ENCODE data around the gene PTPRN2.

PTPRN2 gene

DNA sequence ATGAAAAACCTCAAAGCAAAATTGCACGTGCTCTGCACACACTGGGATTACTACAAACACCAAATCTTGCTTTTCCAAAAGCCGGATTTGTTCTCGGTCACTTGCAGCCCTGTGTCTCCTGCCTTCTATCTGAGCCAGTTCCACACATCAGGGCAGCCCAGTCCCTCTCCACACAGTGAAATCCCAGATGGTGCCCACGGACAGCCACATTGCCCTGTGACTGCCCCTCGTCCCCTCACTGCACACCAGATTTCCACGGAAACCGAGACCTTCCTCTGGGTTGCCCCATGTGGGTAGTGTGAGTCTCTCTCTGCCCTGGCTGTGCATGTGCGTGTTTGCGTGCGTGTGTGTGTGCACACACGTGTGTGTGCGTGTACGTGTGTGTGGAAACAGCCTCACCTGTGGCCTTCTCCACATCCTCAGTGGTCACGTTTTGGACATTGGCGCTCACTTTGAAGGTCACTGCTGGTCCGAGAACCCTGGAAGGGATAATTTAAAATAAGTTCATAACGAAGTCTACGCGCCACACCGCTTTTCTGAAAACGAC lies 506.7 kb downstream of the PTPRN2 start:
- DNase-seq (ENCODE audit: low read depth in 4 of 4, low spot score in 1 of 4): no peak

DNA sequence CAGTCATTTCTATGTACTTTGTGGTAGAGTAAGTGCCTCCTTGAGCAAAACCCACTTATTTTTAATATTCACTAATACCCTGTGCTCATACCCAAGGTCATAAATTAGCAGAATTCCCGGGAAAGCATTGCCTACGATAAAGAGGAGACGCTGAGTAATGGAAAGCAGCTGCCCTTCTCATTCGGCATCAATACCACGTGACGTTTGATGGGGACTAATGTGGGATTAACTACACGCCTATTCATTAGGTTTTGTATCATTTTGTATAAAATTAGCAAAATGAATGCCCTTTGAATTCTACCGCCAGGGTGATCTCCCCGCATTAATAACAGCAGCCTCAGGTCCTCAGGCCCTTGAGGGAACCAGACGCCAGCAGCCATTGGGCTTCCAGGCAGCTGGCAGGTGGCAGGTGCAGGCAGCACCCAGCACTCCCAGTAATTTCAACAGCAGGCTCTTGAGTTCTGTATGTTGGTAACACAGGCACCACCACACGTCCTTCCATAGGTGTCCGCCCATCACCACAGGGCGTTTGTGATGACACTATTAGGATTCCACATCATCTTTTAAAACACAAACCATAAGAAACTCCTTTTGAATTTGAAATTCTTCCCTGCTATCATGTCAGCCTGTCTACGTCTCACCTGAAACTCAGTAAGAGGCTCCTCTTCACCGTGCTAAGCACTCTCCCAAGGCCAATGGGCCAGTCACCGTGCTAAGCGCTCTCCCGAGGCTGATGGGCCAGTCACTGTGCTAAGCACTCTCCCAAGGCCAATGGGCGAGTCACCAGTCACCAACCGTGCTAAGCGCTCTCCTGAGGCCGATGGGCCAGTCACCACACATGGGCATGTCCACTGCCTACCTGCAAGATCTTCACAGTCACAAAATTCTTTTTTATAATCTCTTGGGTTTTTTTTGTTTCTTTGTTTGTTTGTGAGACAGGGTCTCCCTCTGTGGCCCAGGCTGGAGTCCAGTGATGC lies 509.4 kb downstream of the PTPRN2 start:
- DNase-seq (ENCODE audit: low read depth in 4 of 4, low spot score in 1 of 4): no peak

DNA sequence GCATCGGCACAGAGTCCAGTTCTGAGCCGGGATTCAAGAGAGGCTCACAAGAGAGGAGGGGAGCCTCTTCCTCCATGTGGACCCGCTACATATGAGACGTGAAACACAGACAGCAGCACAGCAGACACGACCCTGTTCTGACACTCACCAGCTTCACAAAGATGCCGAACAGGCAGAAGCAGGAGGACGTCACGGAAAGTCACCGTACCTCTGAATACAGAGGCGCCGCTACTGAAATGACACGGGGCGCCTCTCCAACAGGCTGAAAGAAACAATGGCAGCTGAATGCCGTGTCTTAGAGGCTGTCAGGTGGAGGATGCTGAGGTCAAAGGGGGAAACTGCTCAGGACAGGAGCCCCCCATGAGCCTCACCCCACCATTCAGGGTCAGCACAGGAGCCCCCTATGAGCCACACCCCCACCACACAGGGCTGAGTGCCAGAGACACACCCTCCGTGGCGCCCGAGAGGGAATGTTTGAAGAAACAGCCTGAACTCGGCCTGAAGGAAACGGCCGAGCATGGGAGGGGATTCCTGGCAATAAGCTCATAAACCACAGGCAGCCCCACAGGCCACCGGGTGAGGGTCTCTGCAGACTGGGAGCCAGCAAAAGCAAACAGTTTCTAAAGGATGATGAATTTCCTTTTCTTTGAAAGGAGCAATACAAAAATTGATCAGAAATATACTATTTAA lies 510.3 kb downstream of the PTPRN2 start:
- no peak for DNase-seq (ENCODE audit: low read depth in 4 of 4, low spot score in 1 of 4)

DNA sequence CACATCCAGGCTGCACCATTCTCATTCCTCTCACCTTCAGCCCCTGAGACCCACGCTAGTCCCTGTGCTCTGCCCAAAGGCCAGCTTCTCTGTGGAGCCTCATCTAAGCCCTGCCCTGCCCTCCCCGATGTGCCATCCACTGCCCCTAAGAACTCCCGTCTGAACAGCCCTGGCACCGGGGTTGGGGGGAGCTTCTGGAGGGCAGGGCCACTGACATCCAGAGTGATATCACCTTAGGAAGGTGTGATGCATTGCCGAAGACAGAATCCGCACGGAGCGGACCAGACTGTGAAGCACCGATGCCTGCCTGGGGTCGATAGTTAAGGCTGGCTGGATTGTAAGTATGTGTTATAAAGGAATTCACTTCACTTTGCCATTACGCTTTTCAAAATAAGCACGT lies 511.0 kb downstream of the PTPRN2 start:
- DNase-seq (ENCODE audit: low read depth in 4 of 4, low spot score in 1 of 4): no peak

DNA sequence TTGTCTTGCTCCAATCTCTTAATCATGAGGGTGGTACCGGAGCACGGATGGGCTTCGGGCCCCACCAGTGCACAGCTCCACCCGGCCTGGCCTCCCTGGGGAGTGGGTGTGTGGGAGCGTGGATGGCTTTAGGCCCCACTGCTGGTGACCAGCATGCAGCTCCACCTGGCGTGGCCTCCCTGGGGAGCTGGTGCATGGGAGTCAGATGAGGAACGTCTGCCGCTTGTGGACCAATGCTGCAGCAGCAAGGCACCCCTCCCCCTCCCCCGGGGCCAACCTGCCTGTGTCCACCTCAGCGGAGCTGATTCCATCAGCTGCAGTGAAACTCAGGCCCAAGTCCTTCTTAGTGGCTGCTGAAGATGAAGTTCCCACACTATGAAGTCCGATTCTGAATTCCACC lies 511.4 kb downstream of the PTPRN2 start:
- DNase-seq (ENCODE audit: low read depth in 4 of 4, low spot score in 1 of 4): no peak

DNA sequence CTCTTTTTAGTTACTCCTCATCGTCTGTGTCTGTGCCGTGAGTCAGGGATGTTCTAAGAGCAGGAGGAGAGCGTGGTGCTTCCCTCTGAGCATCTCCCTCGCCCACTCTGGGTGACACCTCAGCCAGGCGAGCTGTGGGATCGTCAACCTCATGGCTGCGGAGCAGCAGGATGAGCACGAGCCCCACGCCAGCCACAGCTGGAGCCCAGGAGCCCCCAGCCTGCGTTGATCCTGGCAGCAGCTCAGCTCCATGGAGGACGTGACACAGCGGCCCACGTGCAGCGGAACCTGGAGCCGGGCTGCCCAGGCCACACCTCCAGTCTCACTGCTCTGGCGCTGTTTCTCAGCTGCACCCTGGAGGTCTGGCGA lies 512.0 kb downstream of the PTPRN2 start:
- DNase-seq (ENCODE audit: low read depth in 4 of 4, low spot score in 1 of 4): no peak

DNA sequence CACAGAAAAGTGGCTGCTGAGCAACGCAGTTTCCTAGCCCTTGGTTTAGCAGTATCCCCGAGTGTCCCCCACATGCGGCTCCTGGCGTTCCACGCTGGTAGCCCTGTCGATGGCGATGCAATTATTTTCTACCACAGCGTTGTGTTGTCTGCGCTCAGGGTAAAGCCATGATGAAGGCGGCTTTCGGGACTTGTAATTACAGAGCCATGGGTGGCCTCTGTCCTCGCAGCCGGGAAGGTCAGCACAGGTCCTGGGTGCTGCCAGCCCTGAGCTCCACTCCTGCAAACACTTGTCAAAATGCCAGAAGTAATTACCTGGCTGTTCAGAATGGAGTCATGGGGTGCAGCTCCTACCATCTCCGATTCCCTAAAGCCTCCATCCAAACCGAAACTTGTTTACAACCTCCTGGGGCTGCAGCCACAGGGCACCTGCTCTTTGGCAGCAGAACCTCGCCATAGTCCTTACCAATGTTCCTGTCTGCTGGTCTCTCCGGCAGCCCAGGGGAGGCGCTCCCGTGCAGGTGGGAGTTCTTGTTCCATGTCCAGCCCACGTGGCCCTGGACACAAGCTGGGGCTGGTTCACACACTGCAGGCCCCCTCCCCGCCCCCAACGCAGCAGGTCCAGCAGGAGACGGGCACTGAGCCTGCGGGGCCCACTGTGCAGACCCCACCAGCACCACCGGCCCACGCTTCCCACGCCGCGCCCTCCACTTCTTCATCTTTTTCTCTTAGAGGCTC lies 512.6 kb downstream of the PTPRN2 start:
- DNase-seq (ENCODE audit: low read depth in 4 of 4, low spot score in 1 of 4): no peak

DNA sequence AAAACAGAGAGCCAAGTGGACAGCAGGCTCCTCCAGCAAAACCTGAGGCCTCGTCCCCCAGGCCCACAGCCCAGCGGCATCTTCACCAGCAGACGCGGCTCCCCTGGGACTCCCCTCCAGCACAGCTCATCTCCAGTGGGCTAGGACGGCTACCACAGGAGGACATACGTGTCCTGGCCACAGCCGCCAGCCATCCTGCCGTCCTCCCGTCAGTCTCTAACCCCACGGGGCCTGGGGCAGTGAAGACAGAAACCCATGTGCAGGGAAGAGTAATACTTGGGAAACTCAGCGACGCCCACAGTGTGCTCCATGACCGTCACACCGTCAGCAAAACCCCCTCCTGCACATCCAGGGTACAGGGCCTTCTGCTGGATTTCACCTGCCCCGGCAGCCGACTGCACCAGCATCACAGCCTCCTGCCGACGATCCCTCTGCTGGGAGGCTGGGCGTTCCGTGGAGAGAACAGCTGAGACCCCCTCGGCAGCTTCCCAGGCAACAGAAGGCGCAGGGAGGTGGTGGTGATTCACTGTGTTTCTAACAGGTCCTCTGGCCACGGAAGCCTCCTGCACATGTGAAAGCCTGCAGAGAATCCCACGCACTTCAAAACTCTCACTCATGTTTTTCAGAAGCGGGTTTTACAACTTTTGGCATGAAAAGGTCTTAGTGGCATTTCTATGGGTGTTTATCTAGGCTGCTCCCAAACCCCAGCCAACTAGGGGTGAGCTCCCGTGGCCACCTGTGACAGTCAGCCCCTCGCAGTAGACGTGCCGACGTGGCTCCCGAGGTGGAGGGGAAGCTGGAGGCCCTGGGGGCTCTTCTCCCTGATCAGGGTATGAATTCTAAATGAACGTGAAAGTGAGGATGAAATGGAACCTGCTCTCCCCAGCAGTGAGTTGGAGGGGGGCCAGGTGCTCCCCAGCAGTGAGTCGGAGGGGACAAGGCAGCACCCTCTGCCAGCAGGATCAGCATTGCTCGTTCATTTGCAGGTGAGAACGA lies 513.5 kb downstream of the PTPRN2 start:
- DNase-seq (ENCODE audit: low read depth in 4 of 4, low spot score in 1 of 4): no peak

DNA sequence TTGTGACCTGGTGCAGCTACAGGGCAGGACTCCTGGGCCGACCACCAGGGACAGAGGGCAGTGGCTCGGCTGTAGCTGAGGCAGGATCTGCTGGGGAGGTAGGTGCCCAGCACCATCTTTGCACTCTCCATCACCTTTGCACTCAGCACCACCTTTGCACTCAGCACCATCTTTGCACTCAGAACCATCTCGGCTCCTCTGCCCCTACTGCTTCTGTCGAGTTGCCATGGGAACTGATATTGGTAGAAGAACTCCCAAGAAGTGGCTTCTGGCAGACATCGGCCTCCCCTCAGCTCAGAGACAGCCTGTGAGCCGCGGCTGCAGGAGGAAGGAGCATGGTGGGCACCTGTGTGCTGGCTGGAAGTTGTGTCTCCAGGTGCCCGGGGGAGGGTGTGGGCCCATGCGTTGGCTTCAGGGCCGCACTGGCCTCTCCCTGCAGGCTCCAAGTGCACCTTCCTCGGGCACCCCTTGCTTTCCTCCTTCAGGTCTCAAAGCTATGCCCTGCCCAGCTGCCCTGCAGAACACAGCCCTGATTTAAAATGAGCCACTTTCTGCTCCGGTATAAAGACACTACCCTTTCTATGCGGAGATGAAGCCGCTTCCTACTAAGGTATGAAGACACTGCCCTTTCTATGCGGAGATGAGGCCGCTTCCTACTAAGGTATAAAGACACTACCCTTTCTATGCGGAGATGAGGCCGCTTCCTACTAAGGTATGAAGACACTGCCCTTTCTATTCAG lies 514.5 kb downstream of the PTPRN2 start:
- DNase-seq (ENCODE audit: low read depth in 4 of 4, low spot score in 1 of 4): no peak

DNA sequence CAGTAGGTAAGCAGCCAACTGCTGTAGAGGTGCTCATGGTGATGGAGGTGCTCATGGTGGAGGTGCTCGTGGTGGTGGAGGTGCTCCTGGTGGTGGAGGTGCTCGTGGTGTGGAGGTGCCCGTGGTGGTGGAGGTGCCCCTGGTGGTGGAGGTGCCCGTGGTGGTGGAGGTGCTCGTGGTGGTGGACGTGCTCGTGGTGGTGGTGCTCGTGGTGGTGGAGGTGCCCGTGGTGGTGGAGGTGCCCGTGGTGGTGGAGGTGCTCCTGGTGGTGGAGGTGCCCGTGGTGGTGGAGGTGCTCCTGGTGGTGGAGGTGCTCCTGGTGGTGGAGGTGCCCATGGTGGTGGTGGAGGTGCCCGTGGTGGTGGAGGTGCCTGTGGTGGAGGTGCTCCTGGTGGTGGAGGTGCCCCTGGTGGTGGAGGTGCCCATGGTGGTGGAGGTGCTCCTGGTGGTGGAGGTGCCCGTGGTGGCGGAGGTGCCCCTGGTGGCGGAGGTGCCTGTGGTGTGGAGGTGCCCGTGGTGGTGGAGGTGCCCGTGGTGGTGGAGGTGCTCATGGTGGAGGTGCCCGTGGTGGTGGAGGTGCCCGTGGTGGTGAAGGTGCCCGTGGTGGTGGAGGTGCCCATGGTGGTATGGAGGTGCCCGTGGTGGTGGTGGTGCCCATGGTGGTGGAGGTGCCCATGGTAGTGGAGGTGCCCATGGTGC lies 517.3 kb downstream of the PTPRN2 start:
- DNase-seq (ENCODE audit: low read depth in 4 of 4, low spot score in 1 of 4): no peak

DNA sequence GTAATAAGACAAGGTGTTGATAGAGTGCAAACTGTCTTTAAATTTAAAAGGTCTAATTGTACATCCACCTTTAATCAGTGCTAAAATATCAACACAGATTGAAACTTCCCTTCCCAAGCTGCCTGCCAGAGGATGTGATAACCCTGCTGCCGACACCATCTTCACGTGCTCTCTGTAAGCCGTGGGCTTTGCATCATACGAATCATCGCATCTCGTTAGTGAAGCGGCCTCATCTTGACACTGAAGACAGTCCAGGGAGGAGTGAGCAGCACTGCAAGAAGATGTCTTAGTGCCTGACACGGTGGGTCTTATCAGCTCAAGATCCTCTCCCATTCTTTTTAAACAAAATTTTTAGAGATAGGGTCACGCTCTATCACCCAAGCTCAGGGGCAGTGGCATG lies 518.8 kb downstream of the PTPRN2 start:
- no peak for DNase-seq (ENCODE audit: low read depth in 4 of 4, low spot score in 1 of 4)

DNA sequence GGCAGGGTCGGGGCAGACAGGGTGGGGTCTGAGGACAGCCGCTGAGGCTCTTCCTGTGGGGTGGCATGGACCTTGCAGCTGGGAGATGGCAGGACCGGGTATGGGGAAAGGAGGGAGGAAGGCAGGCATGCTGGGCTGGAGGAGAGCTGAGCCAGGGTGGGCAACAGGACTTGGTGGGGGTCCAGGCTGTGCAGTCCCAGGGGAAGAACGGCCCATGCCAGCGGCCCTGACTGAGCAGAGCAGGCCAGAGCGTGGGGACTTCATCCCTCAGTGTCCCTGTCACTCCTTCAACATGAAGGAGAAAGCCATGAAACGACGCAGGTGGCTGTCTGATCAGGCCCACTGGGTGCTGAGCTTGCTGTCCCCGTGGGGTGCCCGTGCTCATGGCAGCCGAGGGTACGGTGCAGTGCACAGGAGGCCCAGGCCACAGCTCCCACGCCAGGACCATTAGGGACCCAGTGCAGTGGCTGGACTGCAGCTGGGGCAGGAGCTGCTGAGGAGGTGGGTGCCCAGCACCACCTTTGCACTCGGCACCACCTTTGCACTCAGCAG lies 519.6 kb downstream of the PTPRN2 start:
- no peak for DNase-seq (ENCODE audit: low read depth in 4 of 4, low spot score in 1 of 4)

DNA sequence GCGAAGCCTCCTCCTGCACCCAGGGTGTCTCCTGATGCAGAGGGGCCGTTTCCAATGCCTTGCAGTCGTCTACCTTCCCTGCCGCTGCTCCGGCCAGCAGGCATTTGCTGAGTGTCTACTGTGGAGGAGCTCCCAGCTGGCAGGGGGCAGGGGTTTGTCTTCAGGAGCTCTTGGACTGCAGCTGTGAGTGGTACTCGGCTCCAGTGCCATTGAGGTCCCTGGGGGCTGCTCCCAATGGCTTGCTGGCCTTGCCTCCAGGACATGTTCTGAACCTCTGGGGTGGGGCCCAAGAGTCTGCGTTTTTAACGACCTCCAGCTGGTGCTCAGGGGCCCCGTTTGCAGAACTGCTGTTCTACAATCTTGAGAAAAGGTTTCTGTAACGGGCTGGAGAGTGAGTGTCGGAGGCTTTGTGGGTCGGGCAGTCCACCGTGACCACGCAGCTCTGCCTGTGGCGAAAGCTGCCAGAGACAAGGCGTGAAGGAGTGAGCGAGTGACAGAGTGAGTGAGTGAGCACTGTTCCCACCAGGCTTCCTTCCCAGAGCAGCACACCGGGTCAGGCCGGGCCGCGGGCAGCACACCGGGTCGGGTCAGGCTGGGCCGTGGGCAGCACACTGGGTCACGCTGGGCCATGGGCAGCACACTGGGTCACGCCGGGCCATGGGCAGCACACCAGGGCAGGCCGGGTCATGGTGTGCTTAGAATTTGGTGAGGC lies 520.2 kb downstream of the PTPRN2 start:
- no peak for DNase-seq (ENCODE audit: low read depth in 4 of 4, low spot score in 1 of 4)

DNA sequence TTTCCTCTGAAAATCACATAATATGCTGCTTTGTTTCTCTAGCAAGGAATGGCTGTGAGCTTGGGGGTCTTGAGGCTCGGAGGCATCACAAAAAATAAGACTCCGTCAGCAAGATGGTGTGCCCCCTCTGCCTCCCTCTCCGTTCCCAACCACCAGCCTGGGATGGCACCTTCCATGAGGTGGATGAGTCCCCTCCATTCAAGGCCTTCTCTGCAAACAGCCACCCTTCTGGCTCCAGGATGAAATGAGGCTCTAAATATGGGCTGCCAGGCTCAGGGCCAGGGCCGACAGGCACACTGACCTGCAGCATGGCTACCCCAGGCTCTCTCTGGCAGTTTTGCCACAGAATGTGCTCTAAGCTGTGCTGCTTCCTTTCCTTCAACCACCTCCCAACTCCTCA lies 521.5 kb downstream of the PTPRN2 start:
- no peak for DNase-seq (ENCODE audit: low read depth in 4 of 4, low spot score in 1 of 4)

DNA sequence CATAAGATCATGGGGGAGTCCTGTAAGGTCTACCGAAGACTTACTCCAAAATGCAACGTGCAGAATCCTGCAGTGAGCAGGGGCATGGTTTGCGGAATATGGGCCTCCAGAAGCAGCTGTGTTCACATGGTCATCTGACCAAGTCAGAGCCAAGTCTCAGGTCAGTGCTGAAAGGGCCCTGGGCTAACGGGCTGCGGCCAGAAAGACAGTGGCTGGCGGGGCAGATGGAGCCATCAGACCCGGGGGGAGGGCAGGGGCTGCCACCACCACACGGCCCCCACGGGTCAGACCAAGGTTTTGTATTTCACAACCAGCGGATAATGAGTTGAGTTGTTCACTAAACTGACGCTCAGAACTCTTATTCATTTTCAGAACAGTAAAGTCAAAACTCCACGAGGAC lies 522.3 kb downstream of the PTPRN2 start:
- no peak for DNase-seq (ENCODE audit: low read depth in 4 of 4, low spot score in 1 of 4)

DNA sequence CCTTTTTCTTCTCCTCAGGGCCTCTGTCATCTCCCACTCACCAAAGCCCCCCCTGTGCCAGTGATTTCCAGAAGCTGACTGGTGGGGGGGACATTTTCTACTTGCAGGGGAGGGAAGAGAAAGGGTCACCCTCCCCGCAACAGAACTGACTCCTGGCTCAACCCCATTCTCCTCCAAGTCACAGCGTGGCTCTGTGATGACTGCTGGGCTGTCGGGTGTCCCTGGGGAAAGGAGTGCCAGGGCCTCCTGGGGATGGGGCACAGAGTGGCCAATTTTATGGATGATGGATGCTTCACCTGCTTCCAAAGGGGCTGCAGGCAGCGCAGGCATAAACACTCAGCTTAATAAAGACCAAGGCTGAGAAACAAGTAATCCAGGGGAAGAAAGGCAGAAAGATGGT lies 523.0 kb downstream of the PTPRN2 start:
- no peak for DNase-seq (ENCODE audit: low read depth in 4 of 4, low spot score in 1 of 4)

DNA sequence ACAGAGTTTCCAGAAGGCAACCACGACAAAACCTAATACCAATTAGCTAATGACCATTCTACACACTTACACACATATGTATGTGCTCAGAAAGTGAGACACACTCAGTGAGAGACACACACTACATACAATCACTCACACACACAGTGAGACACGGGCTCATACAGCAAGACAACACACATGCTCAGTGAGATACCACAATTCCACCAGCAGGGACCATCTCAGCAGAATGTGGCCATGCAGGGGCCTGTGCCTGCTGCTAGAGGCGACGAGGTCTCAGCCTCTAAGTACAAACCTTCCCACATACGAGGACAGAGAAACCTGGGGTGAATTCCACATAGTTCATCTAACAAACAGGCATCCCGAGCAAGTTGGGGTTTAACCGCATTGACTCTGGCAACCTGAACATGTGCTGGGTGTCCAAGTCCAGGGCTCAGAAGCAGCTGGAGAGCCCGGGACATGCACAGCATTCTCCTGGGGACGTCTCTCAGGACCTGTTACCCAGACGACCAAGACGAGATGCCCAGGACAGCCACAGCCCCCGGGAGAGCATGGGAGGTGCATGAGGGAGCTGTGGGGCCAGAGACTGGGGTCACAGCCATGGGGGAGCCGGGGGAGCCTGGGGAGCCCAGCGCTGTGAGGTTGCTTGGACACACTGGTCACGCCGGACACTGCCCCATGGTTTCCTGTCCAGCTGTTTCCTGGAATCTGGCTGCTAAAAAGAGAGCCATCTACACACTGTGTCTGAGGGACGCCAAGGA lies 523.6 kb downstream of the PTPRN2 start:
- DNase-seq (ENCODE audit: low read depth in 4 of 4, low spot score in 1 of 4): no peak
